Activated CD8-positive, alpha-beta memory T cell treated with anti-CD3 and anti-CD28 coated beads, Interleukin-2, amount 50 U/mL, for 1 hour (primary cell): ENCODE data around the gene DHFR2.
"Not testable (repeated sequence)": the region's sequence is repeated elsewhere in the genome, so short reads cannot be mapped to it uniquely, and the experiment has no call there.

Experiments used
- DNase-seq: peaks from one replicate; pipeline ENCODE4 v3.0.0-alpha.2; 2020; ENCODE audit errors: extremely low read depth

DHFR2 gene

DNA sequence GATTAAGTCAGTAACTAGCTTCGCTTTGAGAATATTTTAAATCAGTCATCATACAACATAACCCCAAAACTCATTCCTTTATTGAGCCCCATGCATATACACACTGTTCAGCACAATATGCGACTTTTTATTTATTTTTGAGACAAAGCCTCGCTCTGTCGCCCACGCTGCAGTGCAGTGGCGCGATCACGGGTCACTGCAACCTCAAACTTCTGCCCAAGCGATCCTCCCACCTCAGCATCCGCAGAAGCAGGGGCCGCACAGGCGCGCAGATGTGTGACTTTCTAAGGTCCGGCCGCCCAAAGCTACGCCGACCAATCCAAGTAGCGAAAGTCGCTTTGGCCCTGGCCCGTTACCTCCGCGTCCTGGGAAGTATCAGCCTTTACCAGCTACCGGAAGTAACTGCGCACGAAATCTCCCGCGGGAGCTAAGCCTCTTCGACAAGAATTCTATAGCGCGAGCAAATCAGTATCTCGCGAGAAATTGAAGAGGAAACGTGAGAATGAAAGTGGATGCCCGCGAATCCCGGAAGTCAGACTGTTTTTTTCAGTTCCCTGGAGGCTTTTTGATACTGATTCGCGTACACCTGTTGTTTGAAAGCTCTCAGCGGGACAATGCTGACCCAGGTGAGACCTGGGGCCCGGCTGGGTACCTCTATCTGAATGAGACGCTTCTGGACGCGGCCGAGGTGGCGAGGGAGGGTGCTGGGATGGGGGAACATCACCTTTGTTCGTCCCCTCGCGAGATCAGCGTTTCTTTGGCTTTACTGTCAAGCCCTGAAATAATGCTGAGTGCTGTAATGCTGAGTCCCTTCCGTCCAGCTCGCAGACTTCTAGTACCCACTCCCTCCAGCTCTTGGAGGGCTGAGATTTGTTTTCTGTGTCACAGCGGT lies at the start of gene DHFR2, which contains the start of gene NSUN3:
TSS of gene DHFR2 (minus strand) at position 404 of the 892 bp plus-strand sequence. CDS start 1,405 bp downstream, outside the sequence.
TSS of gene NSUN3 (plus strand) at position 549 of the 892 bp plus-strand sequence. CDS start at position 615, 66 bp downstream.
- DNase-seq: peak; percentile 71

GRCh38 chr3:94110854-94111253 lies 48.1 kb upstream of the DHFR2 start:
- DNase-seq: no peak

DNA sequence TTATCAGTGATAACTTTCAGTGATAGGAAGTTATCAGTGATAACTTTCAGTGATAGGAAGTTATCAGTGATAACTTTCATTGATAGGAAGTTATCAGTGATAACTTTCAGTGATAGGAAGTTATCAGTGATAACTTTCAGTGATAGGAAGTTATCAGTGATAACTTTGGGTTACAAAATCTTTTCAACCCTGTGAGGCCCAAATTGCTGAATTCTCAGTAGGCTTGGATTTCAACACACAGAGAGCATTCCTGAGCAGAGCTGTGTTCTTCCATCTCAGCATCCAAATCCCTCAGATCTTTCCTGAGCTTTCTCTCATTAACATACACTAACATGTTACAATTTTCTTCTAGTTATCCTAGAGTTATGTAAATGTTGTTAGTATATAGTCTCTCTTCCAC lies 47.5 kb upstream of the DHFR2 start:
- not testable (repeated sequence) for DNase-seq

DNA sequence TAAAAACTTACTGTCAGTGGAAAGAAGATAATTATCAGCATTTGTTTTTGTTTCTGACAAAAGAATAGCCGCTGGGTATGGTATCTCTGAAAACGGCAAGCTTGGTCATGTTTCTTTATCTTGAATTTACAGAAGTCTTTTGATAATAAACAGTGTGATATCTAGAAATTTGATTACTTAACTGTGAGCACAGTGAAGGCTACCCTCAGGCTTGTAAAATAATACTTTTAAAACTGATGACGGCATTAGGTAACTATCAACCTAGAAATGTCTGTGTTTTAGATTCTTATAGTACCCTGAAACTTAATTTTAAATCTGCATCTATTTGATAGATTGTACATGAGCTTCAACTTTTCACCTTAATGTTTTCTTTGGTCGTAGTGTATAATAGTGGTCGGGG lies 43.6 kb upstream of the DHFR2 start:
- DNase-seq: no peak

DNA sequence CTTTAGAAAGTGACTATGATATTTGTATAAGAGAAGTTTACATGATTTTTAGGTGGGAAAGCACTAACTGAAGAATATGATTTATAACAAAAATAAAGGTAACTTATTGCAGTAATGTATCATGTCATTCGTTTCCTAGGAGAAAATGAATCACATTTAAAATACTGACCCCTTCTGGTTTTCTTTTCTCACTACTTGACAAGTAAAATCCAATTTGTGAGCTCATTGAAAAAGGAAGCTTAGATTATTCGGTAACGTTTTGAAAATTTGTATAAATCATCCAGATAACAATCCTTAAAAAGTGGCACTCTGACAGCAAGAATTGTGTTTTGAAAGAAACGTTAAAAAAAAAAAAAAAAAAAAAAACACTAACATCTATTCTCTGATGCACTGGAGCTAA lies 39.1 kb upstream of the DHFR2 start:
- no peak for DNase-seq

DNA sequence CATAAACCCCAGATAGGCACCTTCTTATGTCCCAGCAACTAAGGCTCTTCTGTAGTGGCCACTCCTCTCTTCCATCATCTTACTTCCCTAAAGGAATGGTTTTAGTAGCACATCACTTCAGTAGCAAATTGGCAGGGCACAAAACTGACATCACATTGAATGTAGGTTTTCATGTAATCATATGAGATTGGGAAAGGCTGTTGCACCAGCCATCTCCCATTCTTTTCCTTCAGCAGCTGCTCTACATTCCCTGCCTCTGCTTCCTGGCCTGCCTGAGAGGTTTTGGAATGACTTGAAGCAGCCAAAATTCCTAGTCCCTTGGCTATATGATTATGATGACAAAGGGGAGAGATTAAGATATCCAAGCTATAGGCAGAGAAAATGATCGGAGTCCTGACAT lies 36.6 kb upstream of the DHFR2 start:
- DNase-seq: no peak

DNA sequence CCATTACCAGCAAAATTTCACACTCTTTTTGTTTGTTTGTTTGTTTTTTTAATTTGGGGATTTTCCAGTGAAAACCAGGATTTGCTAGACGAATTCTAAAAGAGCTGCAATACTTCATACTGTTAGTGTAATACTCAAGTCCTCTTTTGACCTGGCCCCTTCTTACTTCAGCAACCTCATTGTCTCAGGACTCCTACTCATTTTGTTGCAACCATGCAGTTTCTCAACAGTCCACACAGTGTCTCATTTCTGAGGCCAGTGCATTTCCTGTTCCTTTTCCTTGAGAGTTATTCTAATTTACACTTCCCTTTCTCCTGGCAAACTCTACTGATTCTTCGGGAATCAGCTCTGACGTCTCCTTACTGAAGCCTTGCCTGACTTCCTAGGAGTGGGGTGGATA lies 35.7 kb upstream of the DHFR2 start:
- no peak for DNase-seq

DNA sequence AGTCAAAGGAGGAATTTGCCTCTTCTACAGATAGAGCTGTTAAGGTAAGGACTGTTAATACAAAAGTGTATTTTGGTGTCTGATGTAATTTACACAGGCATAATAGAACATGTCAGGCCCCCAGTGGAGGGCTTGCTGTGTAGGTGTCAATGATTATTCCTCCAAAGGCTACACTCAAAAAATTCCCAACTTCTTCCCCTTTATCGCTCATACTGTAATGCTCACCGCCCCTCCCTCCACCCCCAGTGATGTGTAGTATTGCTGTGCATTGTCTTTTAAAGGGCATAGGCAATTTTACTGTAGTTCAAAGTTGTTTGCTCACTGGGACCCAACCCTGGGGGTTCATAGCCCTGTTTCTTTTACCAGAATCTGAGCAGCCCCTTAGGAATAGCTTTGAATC lies 32.4 kb upstream of the DHFR2 start:
- no peak for DNase-seq

- no peak for DNase-seq
Measured at GRCh38 chr3:94093151-94093550, 30.4 kb upstream of the DHFR2 start.

- DNase-seq: no peak
Measured at GRCh38 chr3:94092086-94092485, 29.4 kb upstream of the DHFR2 start.

- DNase-seq: no peak
Measured at GRCh38 chr3:94089126-94089525, 26.4 kb upstream of the DHFR2 start.

DNA sequence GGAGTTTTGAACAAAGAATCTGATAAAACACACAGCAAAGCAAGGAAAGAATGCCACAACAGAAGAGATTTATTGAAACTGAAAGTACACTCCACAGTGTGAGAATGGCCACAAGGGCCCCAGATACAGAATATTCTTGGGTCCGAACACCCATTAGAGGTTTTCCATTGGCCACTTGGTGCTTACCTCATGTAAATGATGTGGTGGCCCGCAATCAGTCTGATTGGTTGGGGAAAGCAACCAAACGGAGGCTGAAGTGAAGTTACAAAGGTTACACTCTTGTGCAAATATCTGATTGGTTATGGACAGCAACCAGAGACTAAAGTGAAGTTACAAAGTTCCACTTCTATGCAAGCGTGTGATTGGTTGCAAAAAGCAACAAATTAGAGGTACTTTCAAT lies 20.5 kb upstream of the DHFR2 start:
- no peak for DNase-seq

GRCh38 chr3:94082391-94082937 lies 19.7 kb upstream of the DHFR2 start:
- no peak for DNase-seq

- no peak for DNase-seq
Measured at GRCh38 chr3:94081884-94082283, 19.2 kb upstream of the DHFR2 start.

DNA sequence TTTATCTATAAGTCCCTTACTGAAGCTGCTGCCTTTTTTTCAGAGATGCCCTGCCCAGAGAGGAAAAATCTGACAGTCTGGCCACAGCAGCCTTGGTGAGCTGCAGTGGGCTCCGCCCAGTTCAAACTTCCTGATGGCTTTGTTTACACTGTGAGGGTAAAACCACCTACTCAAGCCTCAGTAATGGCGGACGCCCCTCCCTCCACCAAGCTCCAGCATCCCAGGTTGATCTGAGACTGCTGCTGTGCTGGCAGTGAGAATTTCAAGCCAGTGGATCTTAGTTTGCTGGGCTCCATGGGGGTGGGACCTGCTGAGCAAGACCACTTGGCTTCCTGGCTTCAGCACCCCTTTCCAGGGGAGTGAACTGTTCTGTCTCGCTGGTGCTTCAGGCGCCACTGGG lies 17.8 kb upstream of the DHFR2 start:
- DNase-seq: not testable (repeated sequence)

- DNase-seq: no peak
Measured at GRCh38 chr3:94076055-94076454, 13.3 kb upstream of the DHFR2 start.

DNA sequence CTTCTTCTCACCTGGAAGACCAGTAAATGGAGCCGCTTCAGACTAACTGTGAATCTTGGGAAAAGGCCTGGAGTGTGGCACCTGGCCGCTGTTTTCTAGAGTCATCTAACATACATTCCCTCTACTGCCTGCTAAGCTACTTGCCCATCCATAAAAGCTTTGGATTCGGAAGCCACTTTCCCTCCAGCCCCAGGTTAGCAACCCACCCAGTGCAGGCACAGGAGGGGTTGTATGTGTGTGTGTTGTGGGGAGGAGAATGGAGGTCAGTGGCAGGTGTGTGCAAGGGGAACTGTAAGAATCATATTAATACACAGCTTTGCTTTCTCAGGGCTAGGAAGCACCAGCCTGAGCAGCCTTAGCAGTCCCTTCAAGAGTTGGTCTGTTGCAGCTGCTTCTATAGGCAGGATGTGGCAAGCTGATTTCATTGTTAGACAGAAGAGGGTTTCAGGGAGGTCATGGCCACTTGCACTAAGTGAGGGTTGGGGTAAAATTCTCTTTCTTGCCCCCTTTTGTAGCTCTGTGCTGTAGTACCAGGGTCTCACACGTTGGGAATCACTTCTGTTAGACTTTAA lies 9.1 kb upstream of the DHFR2 start:
- DNase-seq: no peak

- no peak for DNase-seq
Measured at GRCh38 chr3:94070341-94070911, 7.7 kb upstream of the DHFR2 start.

- DNase-seq: no peak
Measured at GRCh38 chr3:94069194-94069813, 6.6 kb upstream of the DHFR2 start.

- DNase-seq: no peak
Measured at GRCh38 chr3:94066506-94067500, 4.1 kb upstream of the DHFR2 start.
